Activated T-helper 2 cell treated with anti-CD3 and anti-CD28 coated beads, Interferon-gamma antibody, Interleukin-2, Interleukin-4, amounts not matched to agents 10 μg/mL and 5 μg/mL and 100 μg/mL, durations not matched to agents 14 hours and 24 hours and 36 hours (primary cell): ENCODE results near the gene ENOPH1. TPM values are rescaled to one million over a fixed set of nuclear protein-coding genes. Genes with fewer than 3 reads are reported as not detected.
"Not testable (repeated sequence)": the region's sequence is repeated elsewhere in the genome, so short reads cannot be mapped to it uniquely, and the experiment has no call there.

Experiments
- DNase-seq: peaks from one replicate; pipeline ENCODE4 v3.0.0; 2021; ENCODE audit warnings: low spot score
- H3K27ac Mint-ChIP-seq: one replicate; pipeline ENCODE4 v1.8.0; 2021; ENCODE audit warnings: mixed read lengths
- H3K27me3 Mint-ChIP-seq: one replicate; pipeline ENCODE4 v1.8.0; 2021; ENCODE audit warnings: low read depth, mixed read lengths
- H3K36me3 Mint-ChIP-seq: one replicate; pipeline ENCODE4 v1.8.0; 2021; ENCODE audit warnings: low read depth, mixed read lengths
- H3K4me1 Mint-ChIP-seq: one replicate; pipeline ENCODE4 v1.8.0; 2021; ENCODE audit warnings: low read depth, mixed read lengths
- H3K4me3 Mint-ChIP-seq: one replicate; pipeline ENCODE4 v1.8.0; 2021; ENCODE audit warnings: low read depth, mild to moderate bottlenecking, moderate library complexity, mixed read lengths
- H3K9me3 Mint-ChIP-seq: one replicate; pipeline ENCODE4 v1.8.0; 2021; ENCODE audit warnings: mixed read lengths
- intact Hi-C: fragments of 100-400 bp; cut with micrococcal nuclease; formaldehyde crosslinking; loops from one replicate; pipeline ENCODE4 v1.15.1; 2023
- total RNA-seq: library from RNA; stranded (reverse); gene quantifications from 2 replicates; pipeline ENCODE4 v1.2.3, GENCODE V29; 2022

ENOPH1 gene
- total RNA-seq, 1 donor from 2014 or later, result 65.9 TPM

- Mint-ChIP-seq H3K27me3 (peaks cover 8% of the 10 kb centered on the region), H3K27ac (no peak overlapping the region), H3K36me3 (no peaks in the 10 kb centered on the region), H3K4me3 (no peak overlapping the region), H3K4me1 (no peaks in the 10 kb centered on the region), H3K9me3 (no peaks in the 10 kb centered on the region)
- no peak for DNase-seq
- intact Hi-C loops, result no loop called here
Measured at GRCh38 chr4:82403725-82404124, 26.7 kb upstream of the ENOPH1 start.

- DNase-seq, result not testable (repeated sequence)
Measured at GRCh38 chr4:82415061-82415460, 15.3 kb upstream of the ENOPH1 start.

GRCh38 chr4:82415922-82416365 is 14.4 kb upstream of the ENOPH1 start:
- Mint-ChIP-seq H3K4me3 (no peak overlapping the region), H3K4me1 (peaks cover 2% of the 10 kb centered on the region), H3K36me3 (no peaks in the 10 kb centered on the region), H3K9me3 (no peaks in the 10 kb centered on the region), H3K27me3 (peaks cover 36% of the 10 kb centered on the region), H3K27ac (no peak overlapping the region)
- intact Hi-C loops, result no loop called here
- no peak for DNase-seq

More at GRCh38 chr4:82415061-82415460, 15.3 kb upstream of the ENOPH1 start:
- H3K36me3 Mint-ChIP-seq, H3K9me3 Mint-ChIP-seq, H3K4me1 Mint-ChIP-seq, H3K27ac Mint-ChIP-seq, H3K4me3 Mint-ChIP-seq, intact Hi-C loops: not testable (repeated sequence)
- peaks cover 36% of the 10 kb centered on the region for H3K27me3 Mint-ChIP-seq

GRCh38 chr4:82419451-82419850 is 10.9 kb upstream of the ENOPH1 start:
- peaks cover 24% of the 10 kb centered on the region for H3K36me3 Mint-ChIP-seq
- no peaks in the 10 kb centered on the region for H3K9me3 Mint-ChIP-seq
- H3K27me3 Mint-ChIP-seq, result peaks cover 28% of the 10 kb centered on the region
- peaks cover 13% of the 10 kb centered on the region for H3K4me1 Mint-ChIP-seq
- H3K4me3 Mint-ChIP-seq, result no peak overlapping the region
- H3K27ac Mint-ChIP-seq, result no peak overlapping the region
- no peak for DNase-seq
- intact Hi-C loops, result no loop called here

- H3K4me3 Mint-ChIP-seq, result no peak overlapping the region
- intact Hi-C loops, result no loop called here
- no peak for DNase-seq
- peak overlapping the region; percentile 33 for H3K27ac Mint-ChIP-seq
- H3K9me3 Mint-ChIP-seq, result no peaks in the 10 kb centered on the region
- H3K27me3 Mint-ChIP-seq, result peaks cover 12% of the 10 kb centered on the region
- H3K4me1 Mint-ChIP-seq, result peaks cover 29% of the 10 kb centered on the region
- H3K36me3 Mint-ChIP-seq, result peaks cover 49% of the 10 kb centered on the region
Measured at GRCh38 chr4:82421796-82422560, 8.4 kb upstream of the ENOPH1 start.

GRCh38 chr4:82422616-82423015 is 7.8 kb upstream of the ENOPH1 start:
- H3K36me3 Mint-ChIP-seq, result peaks cover 56% of the 10 kb centered on the region
- peaks cover 8% of the 10 kb centered on the region for H3K27me3 Mint-ChIP-seq
- H3K4me3 Mint-ChIP-seq, result no peak overlapping the region
- peaks cover 35% of the 10 kb centered on the region for H3K4me1 Mint-ChIP-seq
- H3K27ac Mint-ChIP-seq, result no peak overlapping the region
- DNase-seq, result no peak
- intact Hi-C loops, result no loop called here
- no peaks in the 10 kb centered on the region for H3K9me3 Mint-ChIP-seq

- no peak overlapping the region for H3K27ac Mint-ChIP-seq
- peaks cover 64% of the 10 kb centered on the region for H3K36me3 Mint-ChIP-seq
- peaks cover 41% of the 10 kb centered on the region for H3K4me1 Mint-ChIP-seq
- no peak overlapping the region for H3K4me3 Mint-ChIP-seq
- H3K9me3 Mint-ChIP-seq, result no peaks in the 10 kb centered on the region
- no peak for DNase-seq
- intact Hi-C loops, result no loop called here
- H3K27me3 Mint-ChIP-seq, result no peaks in the 10 kb centered on the region
Measured at GRCh38 chr4:82423245-82424054, 6.9 kb upstream of the ENOPH1 start.

- H3K36me3 Mint-ChIP-seq, result peaks cover 73% of the 10 kb centered on the region
- no peak overlapping the region for H3K4me3 Mint-ChIP-seq
- H3K9me3 Mint-ChIP-seq, result no peaks in the 10 kb centered on the region
- H3K27ac Mint-ChIP-seq, result no peak overlapping the region
- H3K27me3 Mint-ChIP-seq, result no peaks in the 10 kb centered on the region
- H3K4me1 Mint-ChIP-seq, result peaks cover 41% of the 10 kb centered on the region
- intact Hi-C loops, result no loop called here
- no peak for DNase-seq
Measured at GRCh38 chr4:82425478-82425877, 4.9 kb upstream of the ENOPH1 start.

- H3K27me3 Mint-ChIP-seq, result no peaks in the 10 kb centered on the region
- peak overlapping the region; percentile 72 for H3K27ac Mint-ChIP-seq
- intact Hi-C loops, result no loop called here
- peaks cover 82% of the 10 kb centered on the region for H3K36me3 Mint-ChIP-seq
- peak overlapping the region; percentile 98 for H3K4me3 Mint-ChIP-seq
- no peak for DNase-seq
- H3K4me1 Mint-ChIP-seq, result peaks cover 49% of the 10 kb centered on the region
- H3K9me3 Mint-ChIP-seq, result no peaks in the 10 kb centered on the region
Measured at GRCh38 chr4:82428526-82428968, 1.8 kb upstream of the ENOPH1 start.

GRCh38 chr4:82428969-82429727 is 1.2 kb upstream of the ENOPH1 start:
- H3K36me3 Mint-ChIP-seq, result peaks cover 82% of the 10 kb centered on the region
- no peaks in the 10 kb centered on the region for H3K9me3 Mint-ChIP-seq
- intact Hi-C loops, result no loop called here
- peak; percentile 91 for DNase-seq
- peak overlapping the region; percentile 98 for H3K4me3 Mint-ChIP-seq
- H3K27ac Mint-ChIP-seq, result peak overlapping the region; percentile 99
- peaks cover 51% of the 10 kb centered on the region for H3K4me1 Mint-ChIP-seq
- H3K27me3 Mint-ChIP-seq, result no peaks in the 10 kb centered on the region

GRCh38 chr4:82429728-82430192 is 630 bp upstream of the ENOPH1 start:
- Mint-ChIP-seq H3K9me3 (no peaks in the 10 kb centered on the region), H3K4me3 (peak overlapping the region; percentile 98), H3K36me3 (peaks cover 79% of the 10 kb centered on the region), H3K27ac (peak overlapping the region; percentile 99), H3K4me1 (peaks cover 46% of the 10 kb centered on the region), H3K27me3 (no peaks in the 10 kb centered on the region)
- no peak for DNase-seq
- intact Hi-C loops, result loop anchor here (1.0 to 10.0 kb wide), 8 partner anchors 55 to 1026 kb away; partner anchors contain the start of genes HELQ, LIN54, PLAC8 and RASGEF1B

- peaks cover 49% of the 10 kb centered on the region for H3K4me1 Mint-ChIP-seq
- peak overlapping the region; percentile 95 for H3K4me3 Mint-ChIP-seq
- H3K9me3 Mint-ChIP-seq, result no peaks in the 10 kb centered on the region
- H3K27me3 Mint-ChIP-seq, result no peaks in the 10 kb centered on the region
- peak; percentile 22 for DNase-seq
- peaks cover 76% of the 10 kb centered on the region for H3K36me3 Mint-ChIP-seq
- H3K27ac Mint-ChIP-seq, result peak overlapping the region; percentile 76
- intact Hi-C loops, result loop anchor here (1.0 to 10.0 kb wide), 8 partner anchors 57 to 1024 kb away; partner anchors contain the start of genes HELQ, LIN54, PLAC8 and RASGEF1B
Measured at GRCh38 chr4:82430964-82431745, 765 bp downstream of the ENOPH1 start.
